Measurements from ENCODE around the gene DDX59. TPM values are rescaled to one million over a fixed set of nuclear protein-coding genes. Genes with fewer than 3 reads are reported as not detected.

Gene DDX59
- total RNA-seq: 10 to 100 TPM; 17.9 to 40.8 (median 24.2) TPM

DNA sequence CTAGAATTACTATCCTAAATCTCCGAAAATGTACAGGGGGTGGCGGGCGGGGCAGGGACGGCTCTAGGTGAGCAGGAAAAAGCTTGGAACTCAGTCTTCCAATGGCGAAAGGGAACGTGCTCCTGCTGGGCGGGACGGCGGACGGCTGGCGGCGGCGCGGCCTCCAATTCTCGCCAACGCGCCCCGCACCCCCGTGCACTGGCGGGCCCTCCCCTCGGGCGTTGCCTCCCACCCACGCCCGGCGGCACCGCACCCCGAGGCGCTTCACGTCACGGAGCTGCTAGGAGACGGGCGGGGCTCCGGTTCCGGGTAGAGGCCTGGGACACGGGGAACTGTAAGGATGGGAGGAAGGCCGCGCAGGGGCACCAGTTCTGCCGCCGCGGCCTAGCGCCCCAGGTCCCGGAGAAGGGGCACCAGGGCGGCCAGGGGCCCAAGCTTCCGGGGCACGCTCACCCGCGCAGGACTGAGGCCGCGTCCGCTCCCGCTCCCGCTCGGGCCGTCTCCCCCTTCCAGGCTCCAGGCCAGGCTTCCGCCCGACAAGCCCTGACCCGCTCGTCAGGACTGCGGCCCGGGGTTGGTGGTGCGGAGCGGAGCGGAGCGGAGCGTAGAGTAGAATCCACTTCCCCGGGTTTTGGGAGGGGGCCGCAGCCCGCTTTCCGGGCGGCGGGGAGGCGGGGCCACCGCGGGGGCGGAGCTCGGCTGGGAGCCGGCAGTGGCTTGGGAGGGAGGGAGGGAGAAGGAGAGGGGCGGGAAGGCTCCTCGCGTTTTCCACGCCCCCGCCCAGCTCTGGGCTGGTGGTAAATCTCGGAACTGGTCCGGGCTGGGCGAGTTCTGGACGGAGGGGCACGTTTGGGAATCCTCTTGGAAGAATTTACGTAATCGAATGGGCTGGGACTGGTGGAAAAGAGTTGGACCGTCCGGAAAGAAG is at the start of gene DDX59:
Gene DDX59, minus strand, starts transcription at position 594 of the 928 bp plus-strand sequence. CDS start 3,167 bp downstream, outside the sequence.
- TF ChIP-seq, protein P1, sequence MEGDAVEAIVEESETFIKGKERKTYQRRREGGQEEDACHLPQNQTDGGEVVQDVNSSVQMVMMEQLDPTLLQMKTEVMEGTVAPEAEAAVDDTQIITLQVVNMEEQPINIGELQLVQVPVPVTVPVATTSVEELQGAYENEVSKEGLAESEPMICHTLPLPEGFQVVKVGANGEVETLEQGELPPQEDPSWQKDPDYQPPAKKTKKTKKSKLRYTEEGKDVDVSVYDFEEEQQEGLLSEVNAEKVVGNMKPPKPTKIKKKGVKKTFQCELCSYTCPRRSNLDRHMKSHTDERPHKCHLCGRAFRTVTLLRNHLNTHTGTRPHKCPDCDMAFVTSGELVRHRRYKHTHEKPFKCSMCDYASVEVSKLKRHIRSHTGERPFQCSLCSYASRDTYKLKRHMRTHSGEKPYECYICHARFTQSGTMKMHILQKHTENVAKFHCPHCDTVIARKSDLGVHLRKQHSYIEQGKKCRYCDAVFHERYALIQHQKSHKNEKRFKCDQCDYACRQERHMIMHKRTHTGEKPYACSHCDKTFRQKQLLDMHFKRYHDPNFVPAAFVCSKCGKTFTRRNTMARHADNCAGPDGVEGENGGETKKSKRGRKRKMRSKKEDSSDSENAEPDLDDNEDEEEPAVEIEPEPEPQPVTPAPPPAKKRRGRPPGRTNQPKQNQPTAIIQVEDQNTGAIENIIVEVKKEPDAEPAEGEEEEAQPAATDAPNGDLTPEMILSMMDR (IDR thresholded peaks at IDR 0.05): no peak
- TF ChIP-seq POLR2A (IDR thresholded peaks at IDR 0.05): no peak
- peak; percentile 94 to 99 for DNase-seq (ENCODE audit: low spot score in 2 of 2)
- peak within 1 kb of the TSS; percentile 80 for H3K4me3 ChIP-seq (ENCODE audit: low read depth, poor library complexity, severe bottlenecking)
- intact Hi-C loops (cut with DNase I; ENCODE audit: low total_unique reads): no loop called here
- 0% methylated on average over 45 to 59 of the region's 91 CpGs for WGBS, 2 donors

- intact Hi-C loops (cut with DNase I; ENCODE audit: low total_unique reads): no loop called here
- no peak for DNase-seq (ENCODE audit: low spot score in 2 of 2)
- no peak overlapping the region for H3K4me3 ChIP-seq (ENCODE audit: low read depth, poor library complexity, severe bottlenecking)
- no peak for TF ChIP-seq POLR2A (IDR thresholded peaks at IDR 0.05)
- TF ChIP-seq, protein P1 (IDR thresholded peaks at IDR 0.05): no peak
- 81 to 88% methylated on average over 2 of the region's 2 CpGs for WGBS, 2 donors
Measured at GRCh38 chr1:200714504-200715187, 44.9 kb upstream of the DDX59 start.

GRCh38 chr1:200710166-200710565 is 40.5 kb upstream of the DDX59 start:
- 84 to 86% methylated on average over 2 of the region's 2 CpGs for WGBS, 2 donors
- TF ChIP-seq, protein P1 (IDR thresholded peaks at IDR 0.05): no peak
- no peak for TF ChIP-seq POLR2A (IDR thresholded peaks at IDR 0.05)
- H3K4me3 ChIP-seq (ENCODE audit: low read depth, poor library complexity, severe bottlenecking): no peak overlapping the region
- no peak for DNase-seq (ENCODE audit: low spot score in 2 of 2)
- intact Hi-C loops (cut with DNase I; ENCODE audit: low total_unique reads): no loop called here

GRCh38 chr1:200708769-200709168 is 39.1 kb upstream of the DDX59 start:
- 89 to 98% methylated on average over 1 of the region's 1 CpG for WGBS, 2 donors
- no peak for TF ChIP-seq POLR2A (IDR thresholded peaks at IDR 0.05)
- TF ChIP-seq, protein P1 (IDR thresholded peaks at IDR 0.05): no peak
- intact Hi-C loops (cut with DNase I; ENCODE audit: low total_unique reads): no loop called here
- no peak overlapping the region for H3K4me3 ChIP-seq (ENCODE audit: low read depth, poor library complexity, severe bottlenecking)
- no peak for DNase-seq (ENCODE audit: low spot score in 2 of 2)

- no peak for DNase-seq (ENCODE audit: low spot score in 2 of 2)
- intact Hi-C loops (cut with DNase I; ENCODE audit: low total_unique reads): no loop called here
- H3K4me3 ChIP-seq (ENCODE audit: low read depth, poor library complexity, severe bottlenecking): no peak overlapping the region
- no peak for TF ChIP-seq POLR2A (IDR thresholded peaks at IDR 0.05)
- TF ChIP-seq, protein P1 (IDR thresholded peaks at IDR 0.05): no peak
Measured at GRCh38 chr1:200708161-200708560, 38.5 kb upstream of the DDX59 start.

Measured in lower leg skin (tissue), 4 donors.